B cell (primary cell): ENCODE results near the gene USP7. TPM values are rescaled to one million over a fixed set of nuclear protein-coding genes. Genes with fewer than 3 reads are reported as not detected.
"Not testable (repeated sequence)": the region's sequence is repeated elsewhere in the genome, so short reads cannot be mapped to it uniquely, and the experiment has no call there.

Experiments
- ATAC-seq: fragments of 200-7000 bp; cut with Tn5 transposase; one replicate; pipeline ENCODE4 v1.10.0; 2021; ENCODE audit warnings: low read depth, mild to moderate bottlenecking, moderate number of reproducible peaks, moderate library complexity
- CTCF ChIA-PET: fragments of 350-600 bp; sonication (Branson Sonifier 250); formaldehyde crosslinking; loops from one replicate; lab custom pipeline; 2021; ENCODE audit warnings: antibody characterized with exemption, inconsistent platforms; lab: Charles Lee
- POLR2A ChIA-PET: fragments of 350-600 bp; sonication (Branson Sonifier 250); formaldehyde crosslinking; loops from one replicate; lab custom pipeline; 2021; ENCODE audit warnings: antibody characterized with exemption; lab: Charles Lee
- DNase-seq: peaks from one replicate; pipeline ENCODE4 v3.0.0; 2013
- H2AFZ ChIP-seq: 2 replicates; pipeline ENCODE4 v1.6.1; 2012; ENCODE audit warnings: mild to moderate bottlenecking, low read depth, low read length; ENCODE audit not compliant: insufficient read depth, poor library complexity, severe bottlenecking
- H3K27ac ChIP-seq, 2 donors: 1 replicate in 1 of 2; 2 replicates in 1 of 2; pipeline ENCODE4 v1.5.1; 2012 to 2013; ENCODE audit warnings: low read length in 2 of 2, mild to moderate bottlenecking in 2 of 2, moderate library complexity in 1 of 2
- H3K27me3 ChIP-seq, 4 experiments: fragments of 200-600 bp in 1 of 4; sonication (generic) in 1 of 4; replicated peaks in 1 of 4; 1 replicate in 2 of 4; 2 replicates in 2 of 4; pipeline versions ENCODE4 v1.6.1 to v1.7.0; 2013 to 2016; ENCODE audit warnings: low read length in 3 of 4, mild to moderate bottlenecking in 2 of 4, mixed read lengths in 1 of 4, moderate library complexity in 1 of 4; ENCODE audit not compliant: insufficient read depth in 4 of 4, control insufficient read depth in 3 of 4; ENCODE audit errors: control extremely low read depth in 1 of 4
- H3K36me3 ChIP-seq, 2 experiments: replicated peaks in 1 of 2; 1 replicate in 1 of 2; 2 replicates in 1 of 2; pipeline versions ENCODE4 v1.6.1 to v1.7.1; 2013; ENCODE audit warnings: low read length in 1 of 2; ENCODE audit not compliant: insufficient read depth in 2 of 2, control insufficient read depth in 1 of 2; ENCODE audit errors: control extremely low read depth in 1 of 2, extremely low read depth in 1 of 2
- H3K4me1 ChIP-seq, 2 donors: fragments of 200-600 bp in 1 of 2; sonication (generic) in 1 of 2; 1 replicate in 1 of 2; 2 replicates in 1 of 2; pipeline versions ENCODE4 v1.5.1 to v1.6.1; 2013 to 2017; ENCODE audit warnings: low read length in 2 of 2; ENCODE audit not compliant: control insufficient read depth in 2 of 2, insufficient read depth in 2 of 2
- H3K4me2 ChIP-seq: replicated peaks from 2 replicates; pipeline ENCODE3; 2012; ENCODE audit warnings: mild to moderate bottlenecking, low read depth, low read length; ENCODE audit not compliant: poor library complexity, severe bottlenecking
- H3K4me3 ChIP-seq, 5 experiments: fragments of 200-600 bp in 1 of 5; sonication (generic) in 1 of 5; 1 replicate in 3 of 5; 2 replicates in 2 of 5; pipeline versions ENCODE4 v1.5.1 to v1.7.0; 2011 to 2016; ENCODE audit warnings: low read length in 4 of 5, mild to moderate bottlenecking in 4 of 5, low read depth in 2 of 5, control low read depth in 1 of 5, moderate library complexity in 1 of 5; ENCODE audit not compliant: insufficient read depth in 1 of 5; ENCODE audit errors: control extremely low read depth in 1 of 5, extremely low read depth in 1 of 5
- H3K79me2 ChIP-seq: fragments of 200-600 bp; sonication (generic); one replicate; pipeline ENCODE4 v1.6.0; 2016; ENCODE audit warnings: low read length; ENCODE audit not compliant: control insufficient read depth, insufficient read depth
- H3K9ac ChIP-seq: fragments of 200-600 bp; sonication (generic); 2 replicates; pipeline ENCODE4 v1.6.1; 2017; ENCODE audit warnings: mild to moderate bottlenecking, low read length, moderate library complexity
- H3K9me3 ChIP-seq, 3 donors: one replicate each; pipeline versions ENCODE4 v1.6.1 to v1.7.1; 2013; ENCODE audit warnings: low read length in 2 of 3; ENCODE audit not compliant: control insufficient read depth in 2 of 3, insufficient read depth in 1 of 3; ENCODE audit errors: control extremely low read depth in 1 of 3
- H4K20me1 ChIP-seq: 2 replicates; pipeline ENCODE4 v1.6.0; 2012; ENCODE audit warnings: mild to moderate bottlenecking, low read length; ENCODE audit not compliant: insufficient read depth, control insufficient read depth, poor library complexity, severe bottlenecking
- H3K27ac Mint-ChIP-seq: one replicate; pipeline ENCODE4 v1.8.0; 2021; ENCODE audit warnings: mixed read lengths
- H3K27me3 Mint-ChIP-seq: one replicate; pipeline ENCODE4 v1.8.0; 2021; ENCODE audit warnings: mixed read lengths
- H3K4me1 Mint-ChIP-seq: one replicate; pipeline ENCODE4 v1.8.0; 2021; ENCODE audit warnings: mixed read lengths
- H3K4me3 Mint-ChIP-seq: one replicate; pipeline ENCODE4 v1.8.0; 2021; ENCODE audit warnings: mixed read lengths
- H3K9me3 Mint-ChIP-seq: one replicate; pipeline ENCODE4 v1.8.0; 2022; ENCODE audit warnings: mixed read lengths; ENCODE audit not compliant: insufficient read depth
- CTCF ChIP-seq: fragments of 200-600 bp; IDR thresholded peaks from one replicate; pipeline ENCODE4 v1.8.0; 2022; ENCODE audit warnings: antibody characterized with exemption, mild to moderate bottlenecking
- WGBS: methylation state at CpG from one replicate; pipeline ENCODE4 v1.1.5; 2013; ENCODE audit warnings: missing lambda C conversion rate; ENCODE audit not compliant: insufficient coverage; 5-methylcytosine and 5-hydroxymethylcytosine counted together
- intact Hi-C: fragments of 100-400 bp; cut with micrococcal nuclease; formaldehyde crosslinking; loops from one replicate; pipeline ENCODE4 v1.10.0; 2022
- polyA plus RNA-seq: library from polyadenylated mRNA; depleted of rRNA; stranded (reverse); fragments of >200 nt; gene quantifications from 2 replicates; pipeline ENCODE4 v1.2.3, GENCODE V29; 2012
- total RNA-seq, 2 donors: library from RNA; stranded (reverse); fragments of 120-200 nt in 1 of 2; gene quantifications; 1 replicate in 1 of 2; 2 replicates in 1 of 2; pipeline versions ENCODE4 v1.2.3 to v1.2.4, GENCODE V29; 2013 to 2022

The USP7 gene
- total and polyA plus RNA-seq, 2 donors (not counting 1 experiment from before 2014, with no cell fraction given) = 27.4 to 223 TPM

GRCh38 chr16:8872071-8872470 is 91.6 kb downstream of the USP7 start:
- ATAC-seq (no peak), DNase-seq (no peak)
- ChIA-PET POLR2A (interaction anchor here (2.3 kb wide), 1 partner anchor 8 kb away, joined by 11 read pairs; no protein-coding TSS in a partner anchor), CTCF (interaction anchor here (0.7 to 3.8 kb wide), 2 partner anchors 8 to 11 kb away, joined by 3 to 42 read pairs; partner anchors contain the start of gene LITAFD)
- Histone ChIP-seq H3K79me2 (peaks cover 14% of the 10 kb centered on the region), H4K20me1 (peaks cover 11% of the 10 kb centered on the region), H3K9me3 (no peaks in the 10 kb centered on the region), H3K4me1 (peaks cover 21 to 36% of the 10 kb centered on the region in 2 donors), H2AFZ (no peak overlapping the region), H3K9ac (no peak overlapping the region), H3K4me2 (no peak overlapping the region), H3K27me3 (no peaks in the 10 kb centered on the region), H3K4me3 (no peak overlapping the region), H3K36me3 (no peaks in the 10 kb centered on the region), H3K27ac (no peak overlapping the region)
- TF ChIP-seq CTCF = no peak
- no peak overlapping the region for H3K27ac Mint-ChIP-seq
- 96% methylated on average over 4 of the region's 5 CpGs for WGBS
- H3K27me3 Mint-ChIP-seq = no peaks in the 10 kb centered on the region
- no peaks in the 10 kb centered on the region for H3K9me3 Mint-ChIP-seq
- intact Hi-C loops = no loop called here
- peaks cover 31% of the 10 kb centered on the region for H3K4me1 Mint-ChIP-seq
- H3K4me3 Mint-ChIP-seq = no peak overlapping the region

GRCh38 chr16:8869988-8870241 is 93.8 kb downstream of the USP7 start:
- Mint-ChIP-seq H3K4me3 (peak overlapping the region; percentile 94), H3K27ac (peak overlapping the region; percentile 92), H3K4me1 (peaks cover 48% of the 10 kb centered on the region)
- WGBS = 95% methylated on average over 10 of the region's 10 CpGs
- H3K9me3 Mint-ChIP-seq, H3K27me3 ChIP-seq, H3K9me3 ChIP-seq, DNase-seq, H3K27ac ChIP-seq, H3K36me3 ChIP-seq, H3K27me3 Mint-ChIP-seq, H3K4me3 ChIP-seq, ATAC-seq: not testable (repeated sequence)
- Histone ChIP-seq H4K20me1 (peaks cover 33% of the 10 kb centered on the region), H2AFZ (peak overlapping the region; percentile 59), H3K79me2 (peaks cover 36% of the 10 kb centered on the region), H3K4me1 (peaks cover 26 to 57% of the 10 kb centered on the region in 2 donors), H3K4me2 (peak overlapping the region; percentile 99), H3K9ac (peak overlapping the region; percentile 62)
- ChIA-PET POLR2A (interaction anchor here (2.3 kb wide), 1 partner anchor 10 kb away, joined by 11 read pairs; no protein-coding TSS in a partner anchor), CTCF (interaction anchor here (0.7 to 3.8 kb wide), 3 partner anchors 9 to 72 kb away, joined by 4 to 42 read pairs (median 4); partner anchors contain the start of genes LITAFD, PMM2 and TMEM186)
- intact Hi-C loops = loop anchor here (1.0 to 5.0 kb wide), 7 partner anchors 21 to 1872 kb away; partner anchors contain the start of genes ABAT, HAPSTR1, NUBP1 and PMM2
